HUDEP-2 (cell line): ENCODE results near the gene POU2F1.
"Not testable (repeated sequence)": the region's sequence is repeated elsewhere in the genome, so short reads cannot be mapped to it uniquely, and the experiment has no call there.

Experiments
- DNase-seq, 76 experiments: peaks; one replicate each; lab custom pipeline; 2025; ENCODE audit not compliant: unreplicated experiment in 76 of 76; lab: John Stamatoyannopoulos, UW

The POU2F1 gene

DNA sequence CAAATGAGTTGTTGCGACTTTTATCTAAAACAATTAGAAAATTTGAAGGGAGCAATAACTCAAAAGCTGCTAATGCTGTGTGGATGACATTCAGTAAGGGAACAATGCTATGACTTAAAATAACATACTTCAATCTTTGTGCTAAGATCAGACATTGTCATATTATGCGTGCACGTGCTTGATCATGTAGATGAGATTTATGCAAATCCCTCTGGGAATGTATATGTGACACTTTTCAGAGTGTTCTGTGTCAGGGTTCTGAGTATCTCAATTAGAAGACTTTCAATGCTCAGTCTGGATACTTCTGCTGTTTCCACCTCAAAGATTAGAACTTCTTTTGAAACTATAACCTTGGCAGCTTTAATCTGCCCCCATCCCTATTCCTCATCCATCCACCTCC is 18.6 kb upstream of the POU2F1 start:
- DNase-seq: no peak

DNA sequence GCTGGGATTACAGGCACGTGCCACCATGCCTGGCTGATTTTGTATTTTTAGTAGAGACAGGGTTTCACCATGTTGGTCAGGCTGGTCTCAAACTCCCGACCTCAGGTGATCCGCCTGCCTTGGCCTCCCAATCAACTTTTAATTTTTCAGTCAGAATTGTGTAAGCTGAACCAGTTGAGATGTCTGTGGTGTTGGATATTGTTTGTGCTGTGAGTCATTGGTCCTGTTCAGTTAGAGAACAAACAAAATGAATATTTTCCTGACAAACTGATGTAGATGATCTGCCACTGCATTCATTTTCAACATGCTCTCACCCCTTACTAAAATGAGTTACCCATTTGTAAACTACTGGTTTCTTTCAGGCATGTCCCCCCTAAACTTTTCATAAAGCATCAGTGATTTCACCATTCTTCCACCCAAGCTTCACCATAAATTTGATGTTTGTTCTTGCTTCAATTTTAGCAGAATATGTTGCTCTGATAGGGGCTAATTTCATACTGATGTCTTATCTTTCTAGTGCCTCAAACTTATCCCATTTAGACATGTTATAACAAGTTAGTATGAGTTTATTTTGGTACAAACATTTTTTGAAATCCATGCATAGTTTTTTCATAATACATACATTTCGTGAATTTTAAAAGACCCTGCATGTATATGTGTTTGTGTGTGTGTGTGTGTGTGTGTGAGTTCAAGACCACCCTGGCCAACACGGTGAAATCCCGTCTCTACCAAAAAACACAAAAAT is 15.2 kb upstream of the POU2F1 start:
- not testable (repeated sequence) for DNase-seq

DNA sequence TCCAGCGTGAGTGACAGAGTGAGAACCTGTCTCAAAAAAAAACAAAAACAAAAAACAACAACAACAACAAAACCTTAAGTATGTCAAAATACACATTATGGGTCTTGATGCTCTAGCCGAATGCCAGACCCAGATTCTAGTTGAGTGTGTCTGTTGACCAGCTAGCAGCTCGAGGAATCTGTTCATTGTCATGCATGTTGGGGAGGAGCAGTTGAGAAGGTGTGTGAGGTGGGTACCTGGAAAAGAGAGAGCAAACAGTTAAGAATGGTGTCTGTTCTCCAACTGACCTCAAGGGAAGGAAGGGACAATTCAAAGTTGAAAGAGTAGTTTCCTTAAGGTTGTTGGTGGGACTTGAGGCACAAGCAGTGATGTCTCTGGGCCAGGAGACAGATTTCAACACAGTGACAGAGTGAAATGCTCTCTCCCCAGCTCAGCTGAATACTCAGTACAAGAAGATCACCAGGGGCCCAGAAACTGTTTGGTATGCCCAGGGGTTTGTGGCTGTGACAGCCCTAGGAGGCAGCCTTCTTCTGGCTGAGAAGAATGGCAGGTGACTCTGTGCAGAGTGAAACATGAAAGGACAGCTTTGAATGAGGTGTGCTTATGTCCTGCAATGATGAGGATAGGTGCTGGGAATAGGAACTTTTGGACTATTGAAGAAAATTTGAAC is 14.4 kb upstream of the POU2F1 start:
- DNase-seq: no peak

GRCh38 chr1:167207940-167208623 is 12.6 kb upstream of the POU2F1 start:
- DNase-seq: no peak

GRCh38 chr1:167208624-167208976 is 12.1 kb upstream of the POU2F1 start:
- DNase-seq: no peak

- DNase-seq: no peak
Observed at GRCh38 chr1:167209044-167209443, 11.6 kb upstream of the POU2F1 start.

DNA sequence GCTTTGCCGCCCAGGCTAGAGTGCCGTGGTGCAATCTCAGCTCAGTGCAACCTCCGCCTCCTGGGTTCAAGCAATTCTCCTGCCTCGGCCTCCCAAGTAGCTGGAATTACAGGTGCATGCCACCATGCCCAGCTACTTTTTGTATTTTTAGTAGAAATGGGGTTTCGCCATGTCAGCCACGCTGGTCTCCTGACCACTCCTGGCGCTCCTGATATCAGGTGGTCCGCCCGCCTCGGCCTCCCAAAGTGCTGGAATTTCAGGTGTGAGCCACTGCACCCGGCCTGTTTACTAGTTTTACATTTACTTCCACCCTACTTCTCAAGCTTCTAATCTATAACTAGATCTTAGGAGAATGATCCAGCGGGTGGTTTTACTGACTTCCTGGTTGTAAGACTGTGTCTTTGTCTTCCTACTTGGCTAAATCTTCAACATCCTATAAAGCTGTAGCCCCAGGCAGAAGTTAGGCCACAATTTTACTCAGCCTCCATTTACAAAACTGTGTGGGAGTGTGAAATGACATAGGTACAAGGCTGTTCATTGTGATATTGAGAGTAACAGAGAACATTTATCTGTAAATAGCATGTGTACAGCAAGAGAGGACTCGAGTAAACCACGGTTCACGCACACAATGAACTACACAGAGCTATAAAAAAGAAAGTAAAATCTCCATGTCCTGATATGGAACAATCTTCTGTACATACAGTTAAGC is 9.6 kb upstream of the POU2F1 start:
- no peak for DNase-seq

GRCh38 chr1:167212025-167212424 is 8.7 kb upstream of the POU2F1 start:
- DNase-seq: no peak

GRCh38 chr1:167216809-167217208 is 3.9 kb upstream of the POU2F1 start:
- DNase-seq: no peak

- DNase-seq: no peak
Observed at GRCh38 chr1:167219194-167219593, 1.5 kb upstream of the POU2F1 start.

GRCh38 chr1:167219646-167220536 is 795 bp upstream of the POU2F1 start:
- DNase-seq: peak in 73 of 76 experiments; percentile 4 to 88 (median 66)

DNA sequence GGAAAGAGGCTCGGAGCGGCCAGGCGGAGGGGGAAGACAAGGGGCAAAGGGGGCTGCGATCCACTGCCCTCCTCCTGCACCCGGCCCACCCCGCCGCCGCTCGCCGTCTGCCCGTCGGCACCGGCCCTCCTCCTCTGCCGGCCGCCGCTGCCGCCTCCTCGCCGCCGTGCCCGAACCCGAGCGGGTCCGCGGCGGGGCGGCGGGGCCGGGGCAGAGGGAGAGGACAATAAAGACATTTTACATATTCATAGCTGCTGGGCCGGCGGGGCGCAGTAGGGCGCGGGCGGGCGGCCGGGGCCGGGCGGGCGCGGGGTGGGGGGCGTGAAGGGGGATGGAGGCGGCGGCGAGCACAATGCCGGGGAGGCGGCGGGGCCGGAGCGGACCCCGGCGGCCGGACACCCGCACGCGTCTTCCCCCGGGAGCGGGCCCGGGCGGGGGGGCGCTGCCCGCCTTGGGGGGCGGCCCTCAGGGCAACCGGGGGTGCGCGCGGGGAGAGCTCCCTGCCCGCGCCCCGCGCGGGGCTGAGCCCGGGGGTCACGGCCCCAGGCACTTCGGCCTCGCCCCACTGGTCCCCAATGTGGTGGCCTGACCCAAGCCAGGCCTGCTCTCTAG is 546 bp downstream of the POU2F1 start:
- peak in 5 of 76 experiments; percentile 3 to 43 (median 8) for DNase-seq

GRCh38 chr1:167221738-167222610 is 1.3 kb downstream of the POU2F1 start:
- DNase-seq: peak in 59 of 76 experiments; percentile 7 to 70 (median 38)

GRCh38 chr1:167223144-167224103 is 2.7 kb downstream of the POU2F1 start:
- no peak for DNase-seq

DNA sequence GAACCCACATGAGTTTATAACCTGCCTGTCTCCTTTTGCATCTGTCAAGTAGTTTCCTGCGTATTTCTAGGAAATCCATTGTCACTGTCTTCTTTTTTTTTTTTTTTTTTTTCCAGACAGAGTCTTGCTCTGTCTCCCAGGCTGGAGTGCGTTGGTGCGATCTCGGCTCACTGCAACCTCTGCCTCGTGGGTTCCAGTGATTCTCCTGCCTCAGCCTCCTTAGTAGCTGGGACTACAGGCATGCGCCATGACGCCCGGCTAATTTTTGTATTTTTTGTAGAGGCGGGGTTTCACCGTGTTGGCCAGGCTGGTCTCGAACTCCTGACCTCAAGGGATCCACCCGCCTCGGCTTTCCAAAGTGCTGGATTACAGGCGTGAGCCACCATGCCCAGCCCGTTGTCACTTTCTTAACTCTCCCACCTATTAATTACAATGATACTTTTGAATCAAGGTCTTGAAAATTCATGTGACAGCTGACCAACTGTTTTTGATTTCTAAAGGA is 4.1 kb downstream of the POU2F1 start:
- DNase-seq: not testable (repeated sequence)

- DNase-seq: no peak
Observed at GRCh38 chr1:167225920-167226319, 5.2 kb downstream of the POU2F1 start.

DNA sequence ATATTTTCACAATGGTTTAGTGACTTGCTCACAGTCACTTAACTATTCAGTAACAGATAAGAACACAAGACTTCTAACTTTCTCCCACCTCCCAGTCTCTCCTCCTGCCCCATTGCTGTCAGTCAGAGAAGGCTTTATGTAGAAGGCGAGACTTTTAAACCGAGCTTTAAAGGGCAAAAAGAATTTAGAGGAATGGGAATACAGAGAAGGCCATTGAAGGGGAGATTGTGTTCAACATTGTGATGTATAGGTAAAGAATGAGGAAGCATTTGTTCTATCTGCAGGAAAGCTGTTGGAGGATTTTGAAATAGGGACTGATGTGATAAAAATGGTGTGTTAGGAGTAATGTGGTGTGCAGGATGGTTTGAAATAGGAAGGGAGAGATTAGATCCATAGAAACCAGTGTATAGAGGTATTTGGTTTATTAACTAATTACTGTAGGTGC is 7.3 kb downstream of the POU2F1 start:
- peak in 1 of 76 experiments; percentile 11 for DNase-seq
